Measurements from ENCODE around the gene NOSTRIN. TPM values are rescaled to one million over a fixed set of nuclear protein-coding genes. Genes with fewer than 3 reads are reported as not detected.

NOSTRIN gene
- total and polyA plus RNA-seq, 2 of the 8 experiments (the other 6 are each of a cell fraction or from before 2014, with no cell fraction given), result not detected

DNA sequence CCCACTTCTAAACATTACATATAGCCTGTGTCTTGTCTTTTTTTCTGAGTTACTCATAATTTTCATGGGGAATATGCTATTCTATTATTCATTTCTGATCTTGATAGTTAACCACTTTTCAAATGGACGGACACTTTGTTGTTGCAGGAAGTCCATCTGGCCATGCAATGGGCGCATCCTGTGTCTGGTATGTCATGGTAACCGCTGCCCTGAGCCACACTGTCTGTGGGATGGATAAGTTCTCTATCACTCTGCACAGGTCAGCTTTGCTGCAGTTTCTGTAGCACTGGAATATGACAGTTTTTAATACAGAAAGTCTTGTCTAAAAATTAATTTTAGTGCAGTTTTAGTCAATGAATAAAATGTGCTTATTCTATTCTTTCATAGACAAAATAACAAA is 101.9 kb downstream of the NOSTRIN start:
- POLR2A ChIA-PET (ENCODE audit: partially characterized antibody), result no interaction called here
- no peak overlapping the region for H4K91ac ChIP-seq (replicated peaks; ENCODE audit: insufficient read length, low read length)
- no peak overlapping the region for H3K27ac ChIP-seq (ENCODE audit: low read depth, low read length)
- CTCF ChIA-PET (ENCODE audit: partially characterized antibody), result interaction anchor here (1.0 kb wide), 1 partner anchor 24 kb away, joined by 3 read pairs; no protein-coding TSS in a partner anchor
- H3K4me2 ChIP-seq (ENCODE audit: insufficient read depth in 1 of 2, low read depth in 2 of 2, low read length in 2 of 2), result no peak overlapping the region
- no peaks in the 10 kb centered on the region for H3K23me2 ChIP-seq (ENCODE audit: low read depth, low read length)
- no peak overlapping the region for H4K5ac ChIP-seq (ENCODE audit: insufficient read length, low read depth, low read length)
- no peak overlapping the region for H2BK5ac ChIP-seq (ENCODE audit: low read depth, low read length)
- H3K23ac ChIP-seq (ENCODE audit: insufficient read length), result no peak overlapping the region
- no peaks in the 10 kb centered on the region for H3K79me2 ChIP-seq (ENCODE audit: control insufficient read depth in 1 of 2, insufficient read depth in 2 of 2, low read length in 2 of 2)
- H3K9me3 ChIP-seq (ENCODE audit: insufficient read depth in 2 of 2, low read depth in 1 of 2, low read length in 1 of 2), result no peaks in the 10 kb centered on the region
- no peak overlapping the region for H2BK20ac ChIP-seq (ENCODE audit: low read length)
- H2AK5ac ChIP-seq (ENCODE audit: low read depth, low read length), result no peak overlapping the region
- H3K56ac ChIP-seq (replicated peaks; ENCODE audit: insufficient read length, low read depth, low read length), result no peak overlapping the region
- H2BK120ac ChIP-seq (replicated peaks; ENCODE audit: low read depth, low read length), result no peak overlapping the region
- no peak overlapping the region for H2BK15ac ChIP-seq (ENCODE audit: low read length)
- no peaks in the 10 kb centered on the region for H3K36me3 ChIP-seq (ENCODE audit: control insufficient read depth in 2 of 4, insufficient read depth in 4 of 4, low read length in 3 of 4)
- peaks cover 0 to 2% (median 0%) of the 10 kb centered on the region in 4 experiments; a peak in 1 of 7 replicates for H3K27me3 ChIP-seq (replicated peaks in 1 of 4; ENCODE audit: control insufficient read depth in 3 of 4, extremely low read depth in 1 of 4, insufficient read depth in 3 of 4, low read length in 3 of 4)
- H4K8ac ChIP-seq (ENCODE audit: extremely low read depth, insufficient read depth, low read length), result no peak overlapping the region
- 91% methylated on average over 3 of the region's 3 CpGs; no CpG with 5 or more reads in 1 of the 2 experiments for WGBS, 2 experiments (ENCODE audit: extremely low coverage in 1 of 2, insufficient coverage in 1 of 2, insufficient read length in 1 of 2, insufficient replicate concordance in 2 of 2, low coverage in 1 of 2, low lambda C conversion rate in 2 of 2, missing lambda C conversion rate in 1 of 2)
- no peak overlapping the region for H3K4ac ChIP-seq (replicated peaks; ENCODE audit: insufficient read length, low read depth, low read length)
- H3K4me1 ChIP-seq (replicated peaks in 1 of 4; ENCODE audit: control insufficient read depth in 3 of 4, insufficient read depth in 4 of 4, low read length in 3 of 4), result peaks cover 10 to 20% (median 14%) of the 10 kb centered on the region in 4 experiments; a peak in 6 of 7 replicates
- H2BK12ac ChIP-seq (ENCODE audit: low read depth, low read length), result no peak overlapping the region
- no peak for FAIRE-seq
- no peak overlapping the region for H2AFZ ChIP-seq (ENCODE audit: low read length)
- no peaks in the 10 kb centered on the region for H3K79me1 ChIP-seq (ENCODE audit: low read depth, low read length)
- no peak overlapping the region for H3K4me3 ChIP-seq (ENCODE audit: extremely low read depth in 1 of 4, insufficient read depth in 2 of 4, low read depth in 3 of 4, low read length in 4 of 4)
- no peaks in the 10 kb centered on the region for H4K20me1 ChIP-seq (replicated peaks in 1 of 2; ENCODE audit: control insufficient read depth in 1 of 2, insufficient read depth in 2 of 2, low read length in 2 of 2)
- H3K14ac ChIP-seq (ENCODE audit: insufficient read length), result no peak overlapping the region
- no peak overlapping the region for H3K18ac ChIP-seq (ENCODE audit: extremely low read depth, low read length)
- no peak for DNase-seq (ENCODE audit: low read depth in 1 of 2, low spot score in 2 of 2)
- no peak overlapping the region for H3K9ac ChIP-seq (replicated peaks in 1 of 4; ENCODE audit: extremely low read depth in 1 of 4, low read depth in 3 of 4, low read length in 3 of 4)
- TF ChIP-seq, protein P1, sequence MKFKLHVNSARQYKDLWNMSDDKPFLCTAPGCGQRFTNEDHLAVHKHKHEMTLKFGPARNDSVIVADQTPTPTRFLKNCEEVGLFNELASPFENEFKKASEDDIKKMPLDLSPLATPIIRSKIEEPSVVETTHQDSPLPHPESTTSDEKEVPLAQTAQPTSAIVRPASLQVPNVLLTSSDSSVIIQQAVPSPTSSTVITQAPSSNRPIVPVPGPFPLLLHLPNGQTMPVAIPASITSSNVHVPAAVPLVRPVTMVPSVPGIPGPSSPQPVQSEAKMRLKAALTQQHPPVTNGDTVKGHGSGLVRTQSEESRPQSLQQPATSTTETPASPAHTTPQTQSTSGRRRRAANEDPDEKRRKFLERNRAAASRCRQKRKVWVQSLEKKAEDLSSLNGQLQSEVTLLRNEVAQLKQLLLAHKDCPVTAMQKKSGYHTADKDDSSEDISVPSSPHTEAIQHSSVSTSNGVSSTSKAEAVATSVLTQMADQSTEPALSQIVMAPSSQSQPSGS (IDR thresholded peaks at IDR 0.05; ENCODE audit: low read length), result no peak
- TF ChIP-seq SP4 (IDR thresholded peaks at IDR 0.05; ENCODE audit: low read length) (no peak), ZNF274 (IDR thresholded peaks at IDR 0.05; ENCODE audit: borderline replicate concordance, extremely low read depth, low read length) (no peak), EP300 (IDR thresholded peaks at IDR 0.05; ENCODE audit: borderline replicate concordance in 1 of 2, low read depth in 2 of 2, low read length in 2 of 2) (no peak), SP2 (IDR thresholded peaks at IDR 0.05; ENCODE audit: low read length) (no peak), RNF2 (IDR thresholded peaks at IDR 0.05; ENCODE audit: borderline replicate concordance, low read depth, low read length, missing control alignments, poor library complexity, severe bottlenecking) (no peak), EGR1 (IDR thresholded peaks at IDR 0.05; ENCODE audit: borderline replicate concordance, low read depth, low read length) (no peak), CTBP2 (IDR thresholded peaks at IDR 0.05; ENCODE audit: borderline replicate concordance, insufficient read depth, insufficient read length, low read length) (no peak), KDM4A (IDR thresholded peaks at IDR 0.05; ENCODE audit: low read depth, low read length, severe bottlenecking) (no peak), KDM1A (IDR thresholded peaks at IDR 0.05; ENCODE audit: borderline replicate concordance, low read length) (no peak), SIX5 (IDR thresholded peaks at IDR 0.05; ENCODE audit: low read depth, low read length) (no peak), POLR2AphosphoS5 (IDR thresholded peaks at IDR 0.05; ENCODE audit: low read depth, low read length) (no peak)

Data from H1 (cell line).